Measurements from ENCODE around the gene DISC1. TPM values are rescaled to one million over a fixed set of nuclear protein-coding genes. Genes with fewer than 3 reads are reported as not detected.

DISC1 gene
- total RNA-seq, 1 experiment from 2014 or later, result 1.8 TPM

- ChIA-PET CTCF (no interaction called here), RAD21 (ENCODE audit: low non-redundant PET in 1 of 2, low total read pairs in 2 of 2, uncharacterized antibody in 2 of 2, unreplicated experiment in 2 of 2) (no interaction called here), POLR2A (no interaction called here)
- no peaks in the 10 kb centered on the region for H3K9me2 ChIP-seq (ENCODE audit: insufficient read depth)
- BruUV-seq (replicated peaks), result no TSS peak
- no peak overlapping the region for H3K27ac ChIP-seq (ENCODE audit: low read depth, low read length)
- no peak for ATAC-seq
- no peaks in the 10 kb centered on the region for H3K79me2 ChIP-seq (ENCODE audit: insufficient read depth, low read length)
- no peak for DNase-seq (ENCODE audit: low read depth, low spot score)
- H3K9me3 ChIP-seq (ENCODE audit: control insufficient read depth in 1 of 2, insufficient read depth in 1 of 2, low read depth in 1 of 2, low read length in 2 of 2), result no peaks in the 10 kb centered on the region
- intact Hi-C loops (cut with micrococcal nuclease), result no loop called here
- TF ChIP-seq, protein P1, sequence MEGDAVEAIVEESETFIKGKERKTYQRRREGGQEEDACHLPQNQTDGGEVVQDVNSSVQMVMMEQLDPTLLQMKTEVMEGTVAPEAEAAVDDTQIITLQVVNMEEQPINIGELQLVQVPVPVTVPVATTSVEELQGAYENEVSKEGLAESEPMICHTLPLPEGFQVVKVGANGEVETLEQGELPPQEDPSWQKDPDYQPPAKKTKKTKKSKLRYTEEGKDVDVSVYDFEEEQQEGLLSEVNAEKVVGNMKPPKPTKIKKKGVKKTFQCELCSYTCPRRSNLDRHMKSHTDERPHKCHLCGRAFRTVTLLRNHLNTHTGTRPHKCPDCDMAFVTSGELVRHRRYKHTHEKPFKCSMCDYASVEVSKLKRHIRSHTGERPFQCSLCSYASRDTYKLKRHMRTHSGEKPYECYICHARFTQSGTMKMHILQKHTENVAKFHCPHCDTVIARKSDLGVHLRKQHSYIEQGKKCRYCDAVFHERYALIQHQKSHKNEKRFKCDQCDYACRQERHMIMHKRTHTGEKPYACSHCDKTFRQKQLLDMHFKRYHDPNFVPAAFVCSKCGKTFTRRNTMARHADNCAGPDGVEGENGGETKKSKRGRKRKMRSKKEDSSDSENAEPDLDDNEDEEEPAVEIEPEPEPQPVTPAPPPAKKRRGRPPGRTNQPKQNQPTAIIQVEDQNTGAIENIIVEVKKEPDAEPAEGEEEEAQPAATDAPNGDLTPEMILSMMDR (IDR thresholded peaks at IDR 0.05 in 2 of 3, conservative IDR thresholded peaks at IDR 0.05 in 1 of 3; ENCODE audit: borderline replicate concordance in 1 of 3, insufficient read depth in 1 of 3, low read depth in 2 of 3, low read length in 2 of 3), result no peak
- H3K4me3 ChIP-seq (replicated peaks in 1 of 2; ENCODE audit: low read depth in 1 of 2, low read length in 2 of 2), result no peak overlapping the region
- no peaks in the 10 kb centered on the region for H3K27me3 ChIP-seq (ENCODE audit: insufficient read depth, low read length)
- no peaks in the 10 kb centered on the region for H3K4me1 ChIP-seq (ENCODE audit: control insufficient read depth in 1 of 2, insufficient read depth in 2 of 2, low read length in 2 of 2)
- H2AFZ ChIP-seq (ENCODE audit: low read depth, low read length, poor library complexity, severe bottlenecking), result no peak overlapping the region
- H3K36me3 ChIP-seq (ENCODE audit: control insufficient read depth in 1 of 2, insufficient read depth in 2 of 2, low read length in 2 of 2), result no peaks in the 10 kb centered on the region
- no peak overlapping the region for H3K9ac ChIP-seq (ENCODE audit: low read length)
- no peak overlapping the region for H3K4me2 ChIP-seq (ENCODE audit: low read length)
- no peaks in the 10 kb centered on the region for H4K20me1 ChIP-seq (ENCODE audit: insufficient read depth)
These were observed 73.2 kb downstream of the DISC1 start for GRCh38 chr1:231699784-231700183.

GRCh38 chr1:231701306-231701705 is 74.7 kb downstream of the DISC1 start:
- CTCF ChIA-PET, result no interaction called here
- no peak for TF ChIP-seq POLR2A (IDR thresholded peaks at IDR 0.05; ENCODE audit: borderline replicate concordance, extremely low read depth, insufficient read depth, insufficient read length)
- no peak for TF ChIP-seq SRF (IDR thresholded peaks at IDR 0.05; ENCODE audit: low read depth)
- TF ChIP-seq EZH2phosphoT487 (IDR thresholded peaks at IDR 0.05; ENCODE audit: borderline replicate concordance), result no peak
- TF ChIP-seq, protein P1 (IDR thresholded peaks at IDR 0.05 in 2 of 3, conservative IDR thresholded peaks at IDR 0.05 in 1 of 3; ENCODE audit: borderline replicate concordance in 1 of 3, insufficient read depth in 1 of 3, low read depth in 2 of 3, low read length in 2 of 3), result no peak
- TF ChIP-seq RAD21 (IDR thresholded peaks at IDR 0.05; ENCODE audit: low read depth), result no peak
- TF ChIP-seq EGR1 (IDR thresholded peaks at IDR 0.05; ENCODE audit: low read depth), result no peak
- no peak for TF ChIP-seq ZFX (IDR thresholded peaks at IDR 0.05)
- TF ChIP-seq TCF7L2 (IDR thresholded peaks at IDR 0.05; ENCODE audit: borderline replicate concordance, extremely low read depth, insufficient read depth, insufficient read length), result no peak
- no peak for TF ChIP-seq POLR2AphosphoS5 (IDR thresholded peaks at IDR 0.05; ENCODE audit: low read depth, low read length)
- no peak for TF ChIP-seq CBX3 (IDR thresholded peaks at IDR 0.05; ENCODE audit: low read depth)
- TF ChIP-seq SIN3A (IDR thresholded peaks at IDR 0.05; ENCODE audit: low read depth), result no peak
- TF ChIP-seq YY1 (IDR thresholded peaks at IDR 0.05; ENCODE audit: extremely low read depth, insufficient replicate concordance, low read depth, low read length), result no peak
- TF ChIP-seq ELF1 (IDR thresholded peaks at IDR 0.05; ENCODE audit: borderline replicate concordance, low read depth), result no peak

More at GRCh38 chr1:231701306-231701705, 74.7 kb downstream of the DISC1 start:
- H3K4me3 ChIP-seq (replicated peaks in 1 of 2; ENCODE audit: low read depth in 1 of 2, low read length in 2 of 2), result no peak overlapping the region
- BruUV-seq (replicated peaks), result no TSS peak
- no peak overlapping the region for H2AFZ ChIP-seq (ENCODE audit: low read depth, low read length, poor library complexity, severe bottlenecking)
- no peak overlapping the region for H3K9ac ChIP-seq (ENCODE audit: low read length)
- H3K27me3 ChIP-seq (ENCODE audit: insufficient read depth, low read length), result no peaks in the 10 kb centered on the region
- no peaks in the 10 kb centered on the region for H3K9me3 ChIP-seq (ENCODE audit: control insufficient read depth in 1 of 2, insufficient read depth in 1 of 2, low read depth in 1 of 2, low read length in 2 of 2)
- H3K4me1 ChIP-seq (ENCODE audit: control insufficient read depth in 1 of 2, insufficient read depth in 2 of 2, low read length in 2 of 2), result no peaks in the 10 kb centered on the region
- H3K27ac ChIP-seq (ENCODE audit: low read depth, low read length), result no peak overlapping the region
- RAD21 ChIA-PET (ENCODE audit: low non-redundant PET in 1 of 2, low total read pairs in 2 of 2, uncharacterized antibody in 2 of 2, unreplicated experiment in 2 of 2), result no interaction called here
- DNase-seq (ENCODE audit: low read depth, low spot score), result no peak
- POLR2A ChIA-PET, result no interaction called here
- H3K9me2 ChIP-seq (ENCODE audit: insufficient read depth), result no peaks in the 10 kb centered on the region
- no peaks in the 10 kb centered on the region for H4K20me1 ChIP-seq (ENCODE audit: insufficient read depth)
- no peak for ATAC-seq
- no peaks in the 10 kb centered on the region for H3K36me3 ChIP-seq (ENCODE audit: control insufficient read depth in 1 of 2, insufficient read depth in 2 of 2, low read length in 2 of 2)
- intact Hi-C loops (cut with micrococcal nuclease), result no loop called here
- H3K4me2 ChIP-seq (ENCODE audit: low read length), result no peak overlapping the region
- no peaks in the 10 kb centered on the region for H3K79me2 ChIP-seq (ENCODE audit: insufficient read depth, low read length)
